H1 (cell line): Measurements from ENCODE around the gene EMC7. TPM values are rescaled to one million over a fixed set of nuclear protein-coding genes. Genes with fewer than 3 reads are reported as not detected.

Source experiments
- CTCF ChIA-PET: fragments of 300-600 bp; sonication (Branson Sonifier 250); formaldehyde crosslinking; loops from one replicate; lab custom pipeline; 2021; ENCODE audit not compliant: partially characterized antibody; lab: Charles Lee
- POLR2A ChIA-PET: fragments of 300-600 bp; sonication (Branson Sonifier 250); formaldehyde crosslinking; loops from one replicate; lab custom pipeline; 2021; ENCODE audit warnings: inconsistent platforms; ENCODE audit not compliant: partially characterized antibody; lab: Charles Lee
- DNase-seq, 2 experiments: peaks; one replicate each; pipeline versions ENCODE4 v3.0.0 to v3.0.0-alpha.2; 2010 to 2022; ENCODE audit warnings: low spot score in 2 of 2, low read depth in 1 of 2, mixed read lengths in 1 of 2
- FAIRE-seq: peaks from 2 replicates; lab custom pipeline; 2011; peaks lifted over from hg19 to GRCh38; lab: Jason Lieb, UNC
- H2AFZ ChIP-seq: 2 replicates; pipeline ENCODE4 v1.8.1; 2012; ENCODE audit warnings: low read length, inconsistent platforms
- H2AK5ac ChIP-seq: 2 replicates; pipeline ENCODE4 v1.6.1; 2013; ENCODE audit warnings: low read depth, low read length
- H2BK120ac ChIP-seq: replicated peaks from 2 replicates; pipeline ENCODE3; 2013; ENCODE audit warnings: low read depth, low read length, inconsistent platforms
- H2BK12ac ChIP-seq: 2 replicates; pipeline ENCODE4 v1.6.1; 2013; ENCODE audit warnings: low read depth, low read length
- H2BK15ac ChIP-seq: 2 replicates; pipeline ENCODE4 v1.6.1; 2013; ENCODE audit warnings: low read length
- H2BK20ac ChIP-seq: 2 replicates; pipeline ENCODE4 v1.6.1; 2013; ENCODE audit warnings: low read length
- H2BK5ac ChIP-seq: 2 replicates; pipeline ENCODE4 v1.6.1; 2013; ENCODE audit warnings: low read depth, low read length
- H3K14ac ChIP-seq: 2 replicates; pipeline ENCODE4 v1.6.1; 2013; ENCODE audit warnings: inconsistent platforms; ENCODE audit not compliant: insufficient read length
- H3K18ac ChIP-seq: 2 replicates; pipeline ENCODE4 v1.6.1; 2013; ENCODE audit warnings: low read length; ENCODE audit errors: extremely low read depth
- H3K23ac ChIP-seq: 2 replicates; pipeline ENCODE4 v1.6.1; 2013; ENCODE audit warnings: inconsistent platforms; ENCODE audit not compliant: insufficient read length
- H3K23me2 ChIP-seq: 2 replicates; pipeline ENCODE4 v1.6.1; 2013; ENCODE audit warnings: low read depth, low read length
- H3K27ac ChIP-seq: 2 replicates; pipeline ENCODE4 v1.6.1; 2011; ENCODE audit warnings: low read depth, low read length, inconsistent platforms
- H3K27me3 ChIP-seq, 4 experiments: replicated peaks in 1 of 4; 1 replicate in 1 of 4; 2 replicates in 3 of 4; pipeline versions ENCODE4 v1.6.1 to v1.8.1; 2011 to 2013; ENCODE audit warnings: low read length in 3 of 4, mild to moderate bottlenecking in 3 of 4, inconsistent platforms in 2 of 4, mixed read lengths in 2 of 4, moderate library complexity in 1 of 4; ENCODE audit not compliant: control insufficient read depth in 3 of 4, insufficient read depth in 3 of 4; ENCODE audit errors: extremely low read depth in 1 of 4
- H3K36me3 ChIP-seq, 4 experiments: 2 replicates each; pipeline versions ENCODE4 v1.6.1 to v1.8.1; 2011 to 2013; ENCODE audit warnings: mild to moderate bottlenecking in 4 of 4, low read length in 3 of 4, moderate library complexity in 2 of 4, control low read depth in 1 of 4, inconsistent platforms in 1 of 4; ENCODE audit not compliant: insufficient read depth in 4 of 4, control insufficient read depth in 2 of 4
- H3K4ac ChIP-seq: replicated peaks from 2 replicates; pipeline ENCODE3; 2013; ENCODE audit warnings: low read length, low read depth, mixed read lengths, inconsistent platforms; ENCODE audit not compliant: insufficient read length
- H3K4me1 ChIP-seq, 4 experiments: replicated peaks in 1 of 4; 1 replicate in 1 of 4; 2 replicates in 3 of 4; pipeline versions ENCODE4 v1.6.1 to v1.8.1; 2011 to 2013; ENCODE audit warnings: low read length in 3 of 4, inconsistent platforms in 2 of 4, mixed read lengths in 1 of 4; ENCODE audit not compliant: insufficient read depth in 4 of 4, control insufficient read depth in 3 of 4
- H3K4me2 ChIP-seq, 2 experiments: 2 replicates each; pipeline versions ENCODE4 v1.6.1 to v1.8.1; 2011 to 2013; ENCODE audit warnings: low read depth in 2 of 2, low read length in 2 of 2, control low read depth in 1 of 2, inconsistent platforms in 1 of 2, mild to moderate bottlenecking in 1 of 2; ENCODE audit not compliant: insufficient read depth in 1 of 2
- H3K4me3 ChIP-seq, 4 experiments: fragments of 200-600, 300-600 bp in 1 of 4; sonication (generic), shearing (Covaris generic), sonication (Bioruptor Twin) in 1 of 4; 2 replicates each; pipeline versions ENCODE4 v1.5.1 to v1.8.1; 2011 to 2016; ENCODE audit warnings: low read length in 4 of 4, low read depth in 3 of 4, control low read depth in 2 of 4, inconsistent platforms in 2 of 4, mild to moderate bottlenecking in 2 of 4, mixed read lengths in 1 of 4, moderate library complexity in 1 of 4; ENCODE audit not compliant: insufficient read depth in 2 of 4; ENCODE audit errors: extremely low read depth in 1 of 4
- H3K56ac ChIP-seq: replicated peaks from 2 replicates; pipeline ENCODE3; 2013; ENCODE audit warnings: low read depth, mild to moderate bottlenecking, mixed read lengths, low read length, inconsistent platforms; ENCODE audit not compliant: insufficient read length
- H3K79me1 ChIP-seq: 2 replicates; pipeline ENCODE4 v1.6.1; 2013; ENCODE audit warnings: low read depth, low read length, control low read depth
- H3K79me2 ChIP-seq, 2 experiments: 2 replicates each; pipeline versions ENCODE4 v1.6.1 to v1.8.1; 2012 to 2013; ENCODE audit warnings: low read length in 2 of 2, mild to moderate bottlenecking in 2 of 2, inconsistent platforms in 1 of 2; ENCODE audit not compliant: insufficient read depth in 2 of 2, control insufficient read depth in 1 of 2
- H3K9ac ChIP-seq, 4 experiments: replicated peaks in 1 of 4; 1 replicate in 1 of 4; 2 replicates in 3 of 4; pipeline versions ENCODE4 v1.6.1 to v1.8.1; 2011 to 2013; ENCODE audit warnings: low read depth in 3 of 4, low read length in 3 of 4, control low read depth in 2 of 4, mild to moderate bottlenecking in 2 of 4, moderate library complexity in 2 of 4, inconsistent platforms in 1 of 4; ENCODE audit errors: extremely low read depth in 1 of 4
- H3K9me3 ChIP-seq, 2 experiments: 2 replicates each; pipeline versions ENCODE4 v1.6.1 to v1.8.1; 2012 to 2013; ENCODE audit warnings: mild to moderate bottlenecking in 2 of 2, moderate library complexity in 2 of 2, control low read depth in 1 of 2, inconsistent platforms in 1 of 2, low read depth in 1 of 2, low read length in 1 of 2, mixed read lengths in 1 of 2; ENCODE audit not compliant: insufficient read depth in 2 of 2
- H4K20me1 ChIP-seq, 2 experiments: replicated peaks in 1 of 2; 2 replicates each; pipeline versions ENCODE3 to v1.8.1; 2011 to 2013; ENCODE audit warnings: inconsistent platforms in 2 of 2, low read length in 2 of 2, mild to moderate bottlenecking in 1 of 2; ENCODE audit not compliant: insufficient read depth in 2 of 2, control insufficient read depth in 1 of 2
- H4K5ac ChIP-seq: 2 replicates; pipeline ENCODE4 v1.6.1; 2013; ENCODE audit warnings: low read length, low read depth, mixed read lengths, inconsistent platforms; ENCODE audit not compliant: insufficient read length
- H4K8ac ChIP-seq: 2 replicates; pipeline ENCODE4 v1.8.0; 2013; ENCODE audit warnings: mild to moderate bottlenecking, moderate library complexity, low read length, inconsistent platforms; ENCODE audit not compliant: insufficient read depth; ENCODE audit errors: extremely low read depth
- H4K91ac ChIP-seq: replicated peaks from 2 replicates; pipeline ENCODE3; 2013; ENCODE audit warnings: low read length, mixed read lengths, inconsistent platforms; ENCODE audit not compliant: insufficient read length
- EGR1 ChIP-seq: IDR thresholded peaks from 2 replicates; pipeline ENCODE4 v1.6.1; 2011; ENCODE audit warnings: low read depth, low read length, borderline replicate concordance
- WGBS, 2 experiments: shearing (Covaris generic) in 1 of 2; methylation state at CpG; one replicate each; pipeline versions ENCODE4 v1.1.6 to v1.1.7; 2013 to 2015; ENCODE audit warnings: low lambda C conversion rate in 2 of 2, mixed read lengths in 2 of 2, inconsistent platforms in 1 of 2, low coverage in 1 of 2, missing lambda C conversion rate in 1 of 2; ENCODE audit not compliant: insufficient replicate concordance in 2 of 2, insufficient coverage in 1 of 2, insufficient read length in 1 of 2; ENCODE audit errors: extremely low coverage in 1 of 2, missing lambda C conversion rate in 1 of 2; 5-methylcytosine and 5-hydroxymethylcytosine counted together
- polyA plus RNA-seq, 7 experiments: library from polyadenylated mRNA; depleted of rRNA in 3 of 7; stranded (reverse) in 5 of 7; unstranded in 2 of 7; fragments of >200 nt in 5 of 7; fragments of 200-250 nt in 2 of 7; gene quantifications; 1 replicate in 5 of 7; 2 replicates in 1 of 7; 4 replicates in 1 of 7; pipeline versions ENCODE4 v1.2.1 to v1.2.3, GENCODE V29; 2011 to 2013; ENCODE audit warnings: missing spikeins in 2 of 7, mixed read lengths in 2 of 7
- total RNA-seq: library from RNA; stranded (reverse); fragmentation: NEBNext Ultra II Directional; extraction: Animal tissue kit (Norgen Biotek cat#: 25700); gene quantifications from 2 replicates; pipeline ENCODE4 v1.2.1, GENCODE V29; 2021

The EMC7 gene
- total and polyA plus RNA-seq, 2 of the 8 experiments (the other 6 are each of a cell fraction or from before 2014, with no cell fraction given), result 29.0 to 39.0 TPM

GRCh38 chr15:34078900-34079299, 22.8 kb downstream of the EMC7 start:
- Histone ChIP-seq H4K91ac (no peak overlapping the region), H3K27me3 (no peaks in the 10 kb centered on the region), H3K9ac (no peak overlapping the region), H2BK12ac (no peak overlapping the region), H4K5ac (no peak overlapping the region), H3K4me1 (no peaks in the 10 kb centered on the region), H4K20me1 (no peaks in the 10 kb centered on the region), H3K4me3 (no peak overlapping the region), H3K79me1 (no peaks in the 10 kb centered on the region), H3K23ac (no peak overlapping the region), H3K4me2 (no peak overlapping the region), H3K4ac (no peak overlapping the region), H2BK20ac (no peak overlapping the region), H2BK15ac (no peak overlapping the region), H3K23me2 (no peaks in the 10 kb centered on the region), H3K9me3 (no peaks in the 10 kb centered on the region), H3K27ac (no peak overlapping the region), H2AK5ac (no peak overlapping the region), H2BK5ac (no peak overlapping the region), H3K79me2 (no peaks in the 10 kb centered on the region), H4K8ac (no peak overlapping the region), H3K56ac (no peak overlapping the region), H2AFZ (no peak overlapping the region), H2BK120ac (no peak overlapping the region), H3K14ac (no peak overlapping the region), H3K18ac (no peak overlapping the region), H3K36me3 (peaks cover 0 to 5% (median under 1%) of the 10 kb centered on the region in 4 experiments; a peak in 3 of 8 replicates)
- TF ChIP-seq EGR1, result no peak
- CTCF ChIA-PET, result interaction anchor here (1.2 to 2.1 kb wide), 2 partner anchors 30 to 162 kb away, joined by 4 to 6 read pairs; no protein-coding TSS in a partner anchor
- WGBS, 2 experiments, result 91% methylated on average over 3 of the region's 3 CpGs; no CpG with 5 or more reads in 1 of the 2 experiments
- DNase-seq, result no peak
- FAIRE-seq, result no peak
- POLR2A ChIA-PET, result interaction anchor here (0.6 kb wide), 1 partner anchor 22 kb away, joined by 3 read pairs; no protein-coding TSS in a partner anchor
